ENCODE results near the gene AGBL1. TPM values are rescaled to one million over a fixed set of nuclear protein-coding genes. Genes with fewer than 3 reads are reported as not detected.

Gene AGBL1
- polyA plus RNA-seq, 2 of the 4 experiments (the other 2 are of a cell fraction) = not detected

DNA sequence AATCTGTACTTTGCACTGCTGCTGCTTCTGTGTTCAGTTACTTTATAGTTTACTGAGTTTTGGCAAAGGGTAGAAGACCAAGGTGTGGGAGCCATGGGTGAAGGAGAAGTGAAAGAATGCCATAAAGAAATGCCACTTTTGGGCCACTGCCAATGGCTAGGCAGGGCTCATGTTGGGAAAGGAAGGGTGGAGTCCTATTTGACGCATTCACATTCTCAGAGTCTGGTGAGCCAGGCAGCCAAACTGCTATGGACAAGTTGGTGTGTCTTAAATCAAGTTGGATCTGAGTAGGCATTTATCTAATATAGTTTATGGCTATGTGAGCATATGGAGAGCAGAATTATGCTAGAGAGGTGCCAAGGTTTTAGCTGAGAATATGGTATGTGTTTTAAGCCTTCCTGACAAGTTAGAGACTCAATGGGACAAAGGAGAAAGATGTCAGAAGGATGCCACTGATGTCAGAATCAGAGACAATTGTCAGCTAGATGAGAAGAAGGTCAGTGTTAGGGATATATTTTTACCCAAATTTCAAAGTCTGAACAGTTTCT is 296.1 kb downstream of the AGBL1 start:
- Histone ChIP-seq H3K4me3 (no peak overlapping the region), H3K4me2 (no peak overlapping the region), H3K27ac (no peak overlapping the region), H3K4me1 (no peaks in the 10 kb centered on the region), H3K9me3 (no peaks in the 10 kb centered on the region)
- ChIA-PET CTCF (no interaction called here), POLR2A (no interaction called here)
- DNase-seq (ENCODE audit: low read depth in 1 of 2, low spot score in 1 of 2) (no peak), ATAC-seq (no peak), FAIRE-seq (no peak)
- TF ChIP-seq FOSL2 (IDR thresholded peaks at IDR 0.05) = no peak
- no peak for TF ChIP-seq FOSL2 (CRISPR knock-in tag; IDR thresholded peaks at IDR 0.05)
- TF ChIP-seq CBX2 (IDR thresholded peaks at IDR 0.05; ENCODE audit: borderline replicate concordance, low read depth) = no peak
- TF ChIP-seq RAD21 (conservative IDR thresholded peaks at IDR 0.05 in 1 of 2, IDR thresholded peaks at IDR 0.05 in 1 of 2) = no peak
- no peak for TF ChIP-seq RNF2 (IDR thresholded peaks at IDR 0.05; ENCODE audit: borderline replicate concordance, low read depth)
- TF ChIP-seq CHD2 (IDR thresholded peaks at IDR 0.05; ENCODE audit: low read length, partially characterized antibody) = no peak
- no peak for TF ChIP-seq PBX3 (IDR thresholded peaks at IDR 0.05)
- no peak for TF ChIP-seq ZSCAN20 (CRISPR knock-in tag; IDR thresholded peaks at IDR 0.05)
- TF ChIP-seq POLR2A (IDR thresholded peaks at IDR 0.05; ENCODE audit: low read length) = no peak
- TF ChIP-seq TP53 (CRISPR knock-in tag; IDR thresholded peaks at IDR 0.05) = no peak
- TF ChIP-seq HDAC2 (IDR thresholded peaks at IDR 0.05) = no peak
- no peak for TF ChIP-seq NPAS2 (CRISPR knock-in tag; IDR thresholded peaks at IDR 0.05; ENCODE audit: borderline replicate concordance)
- TF ChIP-seq REST (IDR thresholded peaks at IDR 0.05) = no peak
- WGBS (ENCODE audit: missing lambda C conversion rate) = 0% methylated on average over 1 of the region's 1 CpG

GRCh38 chr15:86377914-86378313 is 298.2 kb downstream of the AGBL1 start:
- no peak for FAIRE-seq
- 10% methylated on average over 1 of the region's 1 CpG for WGBS (ENCODE audit: missing lambda C conversion rate)

More at GRCh38 chr15:86377914-86378313, 298.2 kb downstream of the AGBL1 start:
- CTCF ChIA-PET = no interaction called here
- H3K4me1 ChIP-seq = no peaks in the 10 kb centered on the region
- no peaks in the 10 kb centered on the region for H3K9me3 ChIP-seq
- no peak overlapping the region for H3K27ac ChIP-seq
- POLR2A ChIA-PET = no interaction called here
- ATAC-seq (no peak), DNase-seq (ENCODE audit: low read depth in 1 of 2, low spot score in 1 of 2) (no peak)
- no peak overlapping the region for H3K4me2 ChIP-seq
- no peak overlapping the region for H3K4me3 ChIP-seq
- no peak for TF ChIP-seq MAFK (IDR thresholded peaks at IDR 0.05; ENCODE audit: partially characterized antibody)
- no peak for TF ChIP-seq BCL3 (IDR thresholded peaks at IDR 0.05)
- TF ChIP-seq, protein P1, sequence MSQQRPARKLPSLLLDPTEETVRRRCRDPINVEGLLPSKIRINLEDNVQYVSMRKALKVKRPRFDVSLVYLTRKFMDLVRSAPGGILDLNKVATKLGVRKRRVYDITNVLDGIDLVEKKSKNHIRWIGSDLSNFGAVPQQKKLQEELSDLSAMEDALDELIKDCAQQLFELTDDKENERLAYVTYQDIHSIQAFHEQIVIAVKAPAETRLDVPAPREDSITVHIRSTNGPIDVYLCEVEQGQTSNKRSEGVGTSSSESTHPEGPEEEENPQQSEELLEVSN (IDR thresholded peaks at IDR 0.05; ENCODE audit: borderline replicate concordance, low read depth) = no peak
- no peak for TF ChIP-seq USF2 (IDR thresholded peaks at IDR 0.05)
- no peak for TF ChIP-seq CHD2 (IDR thresholded peaks at IDR 0.05; ENCODE audit: low read length, partially characterized antibody)
- no peak for TF ChIP-seq NFE2L2 (conservative IDR thresholded peaks at IDR 0.05; ENCODE audit: low read length)
- no peak for TF ChIP-seq SMC3 (IDR thresholded peaks at IDR 0.05)

Data from A549 (cell line).